ENCODE data around the gene TRA2B.
A peak's percentile ranks its signal among the peaks of the same experiment; 100 is the strongest.
"Not testable (repeated sequence)": the region's sequence is repeated elsewhere in the genome, so short reads cannot be mapped to it uniquely, and the experiment has no call there.

TRA2B gene

GRCh38 chr3:185925353-185925752 lies 12.5 kb downstream of the TRA2B start:
- DNase-seq: no peak

GRCh38 chr3:185924375-185924774 lies 13.4 kb downstream of the TRA2B start:
- DNase-seq: no peak

GRCh38 chr3:185920184-185920583 lies 17.6 kb downstream of the TRA2B start:
- DNase-seq: no peak

GRCh38 chr3:185916042-185916833 lies 21.6 kb downstream of the TRA2B start:
- DNase-seq: no peak

- DNase-seq: no peak
Measured at GRCh38 chr3:185915642-185916041, 22.2 kb downstream of the TRA2B start.

GRCh38 chr3:185914911-185915629 lies 22.7 kb downstream of the TRA2B start:
- DNase-seq: no peak

GRCh38 chr3:185912929-185913901 lies 24.6 kb downstream of the TRA2B start:
- no peak for DNase-seq

GRCh38 chr3:185912512-185912911 lies 25.3 kb downstream of the TRA2B start:
- DNase-seq: no peak

GRCh38 chr3:185911076-185911448 lies 26.8 kb downstream of the TRA2B start:
- not testable (repeated sequence) for DNase-seq

- not testable (repeated sequence) for DNase-seq
Measured at GRCh38 chr3:185910322-185911075, 27.3 kb downstream of the TRA2B start.

GRCh38 chr3:185909913-185910312 lies 27.9 kb downstream of the TRA2B start:
- not testable (repeated sequence) for DNase-seq

- DNase-seq: peak; percentile 94
Measured at GRCh38 chr3:185900228-185900627, 37.6 kb downstream of the TRA2B start.

GRCh38 chr3:185896636-185897035 lies 41.2 kb downstream of the TRA2B start:
- DNase-seq: no peak

- DNase-seq: no peak
Measured at GRCh38 chr3:185887066-185887465, 50.7 kb downstream of the TRA2B start.

- DNase-seq: no peak
Measured at GRCh38 chr3:185884641-185885040, 53.2 kb downstream of the TRA2B start.

- no peak for DNase-seq
Measured at GRCh38 chr3:185881926-185882325, 55.9 kb downstream of the TRA2B start.

- no peak for DNase-seq
Measured at GRCh38 chr3:185880600-185880999, 57.2 kb downstream of the TRA2B start.

GRCh38 chr3:185878920-185879319 lies 58.9 kb downstream of the TRA2B start:
- no peak for DNase-seq

- DNase-seq: no peak
Measured at GRCh38 chr3:185874119-185874518, 63.7 kb downstream of the TRA2B start.

- DNase-seq: no peak
Measured at GRCh38 chr3:185867650-185868049, 70.2 kb downstream of the TRA2B start.

- DNase-seq: no peak
Measured at GRCh38 chr3:185866995-185867394, 70.8 kb downstream of the TRA2B start.

- DNase-seq: no peak
Measured at GRCh38 chr3:185866555-185866954, 71.3 kb downstream of the TRA2B start.

Measured in islet precursor cell (in vitro differentiated cells).